Sigmoid colon (tissue), 7 donors: ENCODE data around the gene DBNDD1. TPM values are rescaled to one million over a fixed set of nuclear protein-coding genes. Genes with fewer than 3 reads are reported as not detected.

Experiments
- DNase-seq: peaks from one replicate; pipeline ENCODE4 v3.0.0-alpha.2; 2019
- H3K27ac ChIP-seq, 4 donors: fragments of 200-600 bp; sonication (generic); one replicate each; pipeline ENCODE4 v1.5.1; 2016 to 2019; ENCODE audit warnings: mild to moderate bottlenecking in 1 of 4
- H3K27me3 ChIP-seq, 3 donors: fragments of 200-600 bp; sonication (generic); one replicate each; pipeline ENCODE4 v1.5.1; 2019; ENCODE audit warnings: mild to moderate bottlenecking in 1 of 3
- H3K36me3 ChIP-seq, 4 donors: fragments of 200-600 bp; sonication (generic); one replicate each; pipeline ENCODE4 v1.5.1; 2016 to 2019
- H3K4me1 ChIP-seq, 4 donors: fragments of 200-600 bp; sonication (generic); one replicate each; pipeline ENCODE4 v1.5.1; 2017 to 2019
- H3K4me3 ChIP-seq, 4 donors: fragments of 200-600 bp; sonication (generic); one replicate each; pipeline ENCODE4 v1.5.1; 2017 to 2019; ENCODE audit warnings: mild to moderate bottlenecking in 2 of 4, moderate library complexity in 1 of 4
- H3K9me3 ChIP-seq, 4 donors: fragments of 200-600 bp in 3 of 4; sonication (generic) in 3 of 4; one replicate each; pipeline versions ENCODE4 v1.5.1 to v1.6.1; 2013 to 2019
- EP300 ChIP-seq, 4 donors: sonication (generic); formaldehyde crosslinking; IDR thresholded peaks; one replicate each; pipeline ENCODE4 v1.6.1; 2017; ENCODE audit warnings: antibody characterized with exemption in 4 of 4
- POLR2A ChIP-seq, 2 donors: fragments of 450-650 bp; IDR thresholded peaks; one replicate each; pipeline ENCODE4 v1.6.1; 2016; ENCODE audit warnings: antibody characterized with exemption in 2 of 2, mild to moderate bottlenecking in 2 of 2, moderate library complexity in 2 of 2
- POLR2AphosphoS5 ChIP-seq, 4 donors: sonication (generic); formaldehyde crosslinking; IDR thresholded peaks; one replicate each; pipeline ENCODE4 v1.6.1; 2017; ENCODE audit warnings: antibody characterized with exemption in 4 of 4
- WGBS, 2 donors: extraction: QIAGEN DNeasy Blood & Tissue Kit; methylation state at CpG; one replicate each; pipeline ENCODE4 v1.1.7; 2013; 5-methylcytosine and 5-hydroxymethylcytosine counted together
- intact Hi-C: fragments of 100-400 bp; cut with DNase I; formaldehyde crosslinking; loops from one replicate; pipeline ENCODE4 v1.15.1; 2023
- polyA plus RNA-seq, 3 donors: library from polyadenylated mRNA; stranded (reverse); fragments of 200-250 nt; gene quantifications; one replicate each; pipeline ENCODE4 v1.2.3, GENCODE V29; 2013
- total RNA-seq, 4 donors: library from RNA; depleted of rRNA; stranded (reverse); fragments of >200 nt; gene quantifications; one replicate each; pipeline ENCODE4 v1.1.0, GENCODE V29; 2016
- TF ChIP-seq, protein P1 (sequence below), 4 experiments: fragments of 450-650 bp in 3 of 4; fragments of 200-600 bp in 1 of 4; IDR thresholded peaks; one replicate each; pipeline ENCODE4 v1.5.1; 2016 to 2019; ENCODE audit warnings: antibody characterized with exemption in 4 of 4, mild to moderate bottlenecking in 3 of 4, moderate library complexity in 2 of 4
- donor health status: healthy with polysubstance abuse.
- donor health status: Bipolar disorder and iron deficiency.
- donor health status: healthy.

The DBNDD1 gene
- total and polyA plus RNA-seq, 7 donors: 1.4 to 5.0 (median 3.3) TPM; not detected in 1

DNA sequence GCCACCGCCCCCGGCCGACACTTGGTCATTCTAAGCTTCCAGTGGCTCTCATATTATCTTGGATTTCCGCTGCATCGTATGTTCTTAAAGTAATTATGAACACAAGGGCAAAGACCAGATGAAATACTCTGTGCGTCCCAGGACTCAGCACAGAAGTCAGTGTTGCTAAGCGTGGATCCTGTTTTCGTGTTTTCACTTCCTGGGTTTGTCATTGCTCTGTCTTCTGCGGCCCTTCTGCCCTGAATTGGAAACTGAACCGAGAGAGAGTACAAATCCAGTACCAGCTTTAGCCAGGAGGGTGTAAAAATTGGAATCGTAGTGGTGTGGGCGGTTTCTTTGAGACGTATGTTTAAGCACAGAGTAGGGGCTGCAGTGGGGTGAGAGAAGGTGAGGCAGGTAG is 32.7 kb downstream of the DBNDD1 start:
- no peak for DNase-seq
- H3K4me3 ChIP-seq: no peak overlapping the region
- H3K4me1 ChIP-seq: no peaks in the 10 kb centered on the region
- WGBS, 2 donors: 89 to 96% methylated on average over 13 of the region's 13 CpGs
- H3K27me3 ChIP-seq: no peaks in the 10 kb centered on the region
- no peaks in the 10 kb centered on the region for H3K9me3 ChIP-seq
- peaks cover 21 to 88% (median 57%) of the 10 kb centered on the region in 4 donors for H3K36me3 ChIP-seq
- intact Hi-C loops: no loop called here
- TF ChIP-seq EP300 (IDR thresholded peaks at IDR 0.05) (no peak), POLR2AphosphoS5 (IDR thresholded peaks at IDR 0.05) (no peak), POLR2A (IDR thresholded peaks at IDR 0.05) (no peak)
- TF ChIP-seq, protein P1, sequence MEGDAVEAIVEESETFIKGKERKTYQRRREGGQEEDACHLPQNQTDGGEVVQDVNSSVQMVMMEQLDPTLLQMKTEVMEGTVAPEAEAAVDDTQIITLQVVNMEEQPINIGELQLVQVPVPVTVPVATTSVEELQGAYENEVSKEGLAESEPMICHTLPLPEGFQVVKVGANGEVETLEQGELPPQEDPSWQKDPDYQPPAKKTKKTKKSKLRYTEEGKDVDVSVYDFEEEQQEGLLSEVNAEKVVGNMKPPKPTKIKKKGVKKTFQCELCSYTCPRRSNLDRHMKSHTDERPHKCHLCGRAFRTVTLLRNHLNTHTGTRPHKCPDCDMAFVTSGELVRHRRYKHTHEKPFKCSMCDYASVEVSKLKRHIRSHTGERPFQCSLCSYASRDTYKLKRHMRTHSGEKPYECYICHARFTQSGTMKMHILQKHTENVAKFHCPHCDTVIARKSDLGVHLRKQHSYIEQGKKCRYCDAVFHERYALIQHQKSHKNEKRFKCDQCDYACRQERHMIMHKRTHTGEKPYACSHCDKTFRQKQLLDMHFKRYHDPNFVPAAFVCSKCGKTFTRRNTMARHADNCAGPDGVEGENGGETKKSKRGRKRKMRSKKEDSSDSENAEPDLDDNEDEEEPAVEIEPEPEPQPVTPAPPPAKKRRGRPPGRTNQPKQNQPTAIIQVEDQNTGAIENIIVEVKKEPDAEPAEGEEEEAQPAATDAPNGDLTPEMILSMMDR (IDR thresholded peaks at IDR 0.05): no peak
- no peak overlapping the region for H3K27ac ChIP-seq

- 96% methylated on average over 10 of the region's 10 CpGs for WGBS, 2 donors
- Histone ChIP-seq H3K4me3 (no peak overlapping the region), H3K36me3 (peaks cover 16 to 88% (median 58%) of the 10 kb centered on the region in 4 donors), H3K9me3 (no peaks in the 10 kb centered on the region), H3K27ac (no peak overlapping the region), H3K4me1 (no peaks in the 10 kb centered on the region), H3K27me3 (no peaks in the 10 kb centered on the region)
- intact Hi-C loops: no loop called here
- no peak for DNase-seq
- TF ChIP-seq EP300 (IDR thresholded peaks at IDR 0.05) (no peak), POLR2AphosphoS5 (IDR thresholded peaks at IDR 0.05) (no peak), POLR2A (IDR thresholded peaks at IDR 0.05) (no peak)
- TF ChIP-seq, protein P1 (IDR thresholded peaks at IDR 0.05): no peak
These were observed 34.0 kb downstream of the DBNDD1 start for GRCh38 chr16:89985219-89985618.

- DNase-seq: no peak
- H3K36me3 ChIP-seq: peaks cover 16 to 94% (median 57%) of the 10 kb centered on the region in 4 donors
- intact Hi-C loops: no loop called here
- H3K4me1 ChIP-seq: no peaks in the 10 kb centered on the region
- H3K27ac ChIP-seq: no peak overlapping the region
- no peak overlapping the region for H3K4me3 ChIP-seq
- TF ChIP-seq, protein P1 (IDR thresholded peaks at IDR 0.05): no peak
- no peak for TF ChIP-seq EP300 (IDR thresholded peaks at IDR 0.05)
- no peak for TF ChIP-seq POLR2A (IDR thresholded peaks at IDR 0.05)
- no peak for TF ChIP-seq POLR2AphosphoS5 (IDR thresholded peaks at IDR 0.05)
- H3K27me3 ChIP-seq: no peaks in the 10 kb centered on the region
- WGBS, 2 donors: 91 to 97% methylated on average over 7 of the region's 7 CpGs
- no peaks in the 10 kb centered on the region for H3K9me3 ChIP-seq
These were observed 35.0 kb downstream of the DBNDD1 start for GRCh38 chr16:89984216-89984615.

GRCh38 chr16:89983536-89983935 is 35.7 kb downstream of the DBNDD1 start:
- 85 to 92% methylated on average over 15 of the region's 15 CpGs for WGBS, 2 donors
- TF ChIP-seq EP300 (IDR thresholded peaks at IDR 0.05) (no peak), POLR2A (IDR thresholded peaks at IDR 0.05) (no peak), POLR2AphosphoS5 (IDR thresholded peaks at IDR 0.05) (no peak)
- TF ChIP-seq, protein P1 (IDR thresholded peaks at IDR 0.05): no peak
- no peaks in the 10 kb centered on the region for H3K4me1 ChIP-seq
- no peak for DNase-seq
- no peaks in the 10 kb centered on the region for H3K9me3 ChIP-seq
- no peaks in the 10 kb centered on the region for H3K27me3 ChIP-seq
- H3K36me3 ChIP-seq: peaks cover 16 to 94% (median 54%) of the 10 kb centered on the region in 4 donors
- H3K27ac ChIP-seq: no peak overlapping the region
- intact Hi-C loops: no loop called here
- no peak overlapping the region for H3K4me3 ChIP-seq

GRCh38 chr16:89982318-89982717 is 36.9 kb downstream of the DBNDD1 start:
- peaks cover 16 to 97% (median 54%) of the 10 kb centered on the region in 4 donors for H3K36me3 ChIP-seq
- no peaks in the 10 kb centered on the region for H3K9me3 ChIP-seq
- 95 to 96% methylated on average over 9 of the region's 9 CpGs for WGBS, 2 donors
- no peaks in the 10 kb centered on the region for H3K4me1 ChIP-seq
- no peak overlapping the region for H3K4me3 ChIP-seq
- no peaks in the 10 kb centered on the region for H3K27me3 ChIP-seq
- intact Hi-C loops: no loop called here
- no peak overlapping the region for H3K27ac ChIP-seq
- TF ChIP-seq POLR2AphosphoS5 (IDR thresholded peaks at IDR 0.05) (no peak), EP300 (IDR thresholded peaks at IDR 0.05) (no peak), POLR2A (IDR thresholded peaks at IDR 0.05) (no peak)
- TF ChIP-seq, protein P1 (IDR thresholded peaks at IDR 0.05): no peak
- no peak for DNase-seq
